Mesenchymal stem cell (in vitro differentiated cells and primary cell): ENCODE data around the gene TALDO1.

Experiments used
- DNase-seq: peaks from one replicate; pipeline ENCODE4 v3.0.0-alpha.2; 2013
- H2AFZ ChIP-seq: one replicate; pipeline ENCODE4 v1.6.1; 2013; ENCODE audit warnings: low read depth, mild to moderate bottlenecking, control low read depth, inconsistent platforms, low read length, moderate library complexity
- H2AK5ac ChIP-seq: 2 replicates; pipeline ENCODE4 v1.6.1; 2013; ENCODE audit warnings: low read length, moderate library complexity, mild to moderate bottlenecking, inconsistent platforms; ENCODE audit not compliant: severe bottlenecking
- H2BK120ac ChIP-seq: one replicate; pipeline ENCODE4 v1.6.1; 2013; ENCODE audit warnings: low read depth, mild to moderate bottlenecking, inconsistent platforms, low read length, moderate library complexity
- H2BK12ac ChIP-seq, 2 experiments: one replicate each; pipeline ENCODE4 v1.6.1; 2013; ENCODE audit warnings: inconsistent platforms in 2 of 2, low read length in 2 of 2, mild to moderate bottlenecking in 2 of 2, moderate library complexity in 2 of 2, control low read depth in 1 of 2
- H2BK15ac ChIP-seq: one replicate; pipeline ENCODE4 v1.6.1; 2013; ENCODE audit warnings: mild to moderate bottlenecking, low read depth, inconsistent platforms; ENCODE audit not compliant: poor library complexity, severe bottlenecking
- H2BK5ac ChIP-seq: 2 replicates; pipeline ENCODE4 v1.6.1; 2013; ENCODE audit warnings: low read depth, mild to moderate bottlenecking, low read length, control low read depth, inconsistent platforms; ENCODE audit not compliant: poor library complexity, severe bottlenecking
- H3K14ac ChIP-seq, 2 experiments: one replicate each; pipeline ENCODE4 v1.6.1; 2013; ENCODE audit warnings: inconsistent platforms in 2 of 2, low read length in 2 of 2, control low read depth in 1 of 2, mild to moderate bottlenecking in 1 of 2, moderate library complexity in 1 of 2
- H3K18ac ChIP-seq, 2 experiments: one replicate each; pipeline ENCODE4 v1.6.1; 2013; ENCODE audit warnings: inconsistent platforms in 2 of 2, low read length in 2 of 2, control low read depth in 1 of 2, low read depth in 1 of 2, mild to moderate bottlenecking in 1 of 2
- H3K23ac ChIP-seq, 2 experiments: one replicate each; pipeline ENCODE4 v1.6.1; 2013; ENCODE audit warnings: inconsistent platforms in 2 of 2, low read length in 2 of 2, mild to moderate bottlenecking in 2 of 2, moderate library complexity in 2 of 2, control low read depth in 1 of 2
- H3K27ac ChIP-seq: 2 replicates; pipeline ENCODE4 v1.5.1; 2013; ENCODE audit warnings: mild to moderate bottlenecking, moderate library complexity, low read length, control low read depth, inconsistent platforms; ENCODE audit not compliant: poor library complexity, severe bottlenecking
- H3K27me3 ChIP-seq, 2 experiments: 2 replicates each; pipeline versions ENCODE4 v1.6.1 to v1.7.0; 2013; ENCODE audit warnings: low read length in 2 of 2, mild to moderate bottlenecking in 2 of 2, moderate library complexity in 2 of 2, control low read depth in 1 of 2, inconsistent platforms in 1 of 2; ENCODE audit not compliant: control insufficient read depth in 1 of 2, insufficient read depth in 1 of 2
- H3K36me3 ChIP-seq, 2 experiments: 2 replicates each; pipeline versions ENCODE4 v1.6.1 to v1.7.0; 2013; ENCODE audit warnings: low read length in 2 of 2, control low read depth in 1 of 2, inconsistent platforms in 1 of 2, low read depth in 1 of 2, mild to moderate bottlenecking in 1 of 2; ENCODE audit not compliant: insufficient read depth in 2 of 2, control insufficient read depth in 1 of 2
- H3K4ac ChIP-seq, 2 experiments: one replicate each; pipeline ENCODE4 v1.6.1; 2013; ENCODE audit warnings: inconsistent platforms in 2 of 2, low read length in 2 of 2, mild to moderate bottlenecking in 2 of 2, moderate library complexity in 2 of 2, control low read depth in 1 of 2, low read depth in 1 of 2
- H3K4me1 ChIP-seq: 2 replicates; pipeline ENCODE4 v1.6.1; 2013; ENCODE audit warnings: low read depth, low read length, control low read depth; ENCODE audit not compliant: control insufficient read depth, insufficient read depth
- H3K4me2 ChIP-seq: 2 replicates; pipeline ENCODE4 v1.6.1; 2013; ENCODE audit warnings: low read length, mild to moderate bottlenecking, inconsistent platforms; ENCODE audit not compliant: poor library complexity, severe bottlenecking
- H3K4me3 ChIP-seq, 2 experiments: 2 replicates each; pipeline versions ENCODE4 v1.5.1 to v1.7.0; 2013; ENCODE audit warnings: low read length in 2 of 2, mild to moderate bottlenecking in 2 of 2, control low read depth in 1 of 2, low read depth in 1 of 2; ENCODE audit not compliant: insufficient read depth in 1 of 2
- H3K79me1 ChIP-seq: replicated peaks from 2 replicates; pipeline ENCODE4 v1.6.1; 2013; ENCODE audit warnings: mild to moderate bottlenecking, control low read depth, low read length, inconsistent platforms; ENCODE audit not compliant: poor library complexity, severe bottlenecking
- H3K9ac ChIP-seq: 2 replicates; pipeline ENCODE4 v1.7.0; 2013; ENCODE audit warnings: mild to moderate bottlenecking, low read length, moderate library complexity
- H3K9me3 ChIP-seq: 2 replicates; pipeline ENCODE4 v1.7.0; 2013; ENCODE audit warnings: mild to moderate bottlenecking, low read length; ENCODE audit not compliant: control insufficient read depth
- H4K8ac ChIP-seq: one replicate; pipeline ENCODE4 v1.6.1; 2013; ENCODE audit warnings: inconsistent platforms, mild to moderate bottlenecking, low read length, moderate library complexity
- H4K91ac ChIP-seq: one replicate; pipeline ENCODE4 v1.6.1; 2013; ENCODE audit warnings: mild to moderate bottlenecking, low read length, inconsistent platforms
- WGBS: methylation state at CpG from one replicate; pipeline ENCODE4 v1.1.7; 2013; ENCODE audit warnings: mixed read lengths; 5-methylcytosine and 5-hydroxymethylcytosine counted together

The TALDO1 gene

DNA sequence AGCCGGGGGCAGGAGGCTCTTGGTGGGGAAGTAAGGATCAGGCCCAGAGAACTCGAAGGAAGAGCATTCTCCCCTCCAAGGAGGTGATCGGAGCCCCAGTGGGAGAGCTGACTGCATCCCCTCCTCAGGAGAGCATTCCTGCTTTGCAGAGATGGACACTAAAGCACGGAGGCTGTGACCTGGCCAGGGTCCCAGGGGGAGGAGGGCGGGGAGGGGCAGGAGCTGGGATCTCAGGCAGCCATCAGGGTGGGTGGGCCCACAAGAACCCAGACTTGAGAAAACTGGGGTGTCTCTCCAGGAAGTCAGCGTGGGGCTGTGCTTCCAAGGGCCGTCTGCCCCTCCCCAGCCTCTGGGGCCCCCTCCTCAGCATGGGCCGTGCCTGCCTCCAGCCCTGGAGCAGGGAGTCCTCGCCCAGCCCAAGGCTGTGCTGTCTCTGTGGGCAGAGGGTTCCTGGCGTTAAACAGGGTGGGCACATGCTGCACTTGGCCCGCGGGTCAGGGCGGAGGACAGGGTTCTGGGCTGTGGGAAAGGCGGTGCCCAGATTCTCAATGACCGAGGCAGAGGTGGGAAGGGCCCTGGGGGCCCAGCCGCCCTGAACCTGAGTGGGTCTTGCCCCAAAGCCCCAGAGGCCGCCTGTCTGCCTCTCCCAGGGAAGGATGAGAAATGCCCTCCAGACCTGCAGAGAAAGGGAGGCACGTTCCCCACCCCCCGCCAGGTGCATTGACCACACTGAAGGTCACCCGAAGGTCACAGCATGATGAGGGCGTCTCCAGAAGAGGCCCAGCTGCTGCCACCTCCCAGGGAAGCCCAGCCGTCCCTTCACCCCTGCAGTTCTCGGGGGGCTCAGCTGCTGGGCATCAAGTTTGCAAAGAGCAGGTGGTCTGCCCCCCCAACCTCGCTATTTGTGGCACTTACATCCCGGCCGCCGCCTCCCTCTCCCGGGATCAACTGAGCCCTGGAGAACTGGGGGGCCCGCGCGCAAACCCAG lies 42.0 kb downstream of the TALDO1 start:
- Histone ChIP-seq H3K9me3 (no peaks in the 10 kb centered on the region), H3K4me3 (peak overlapping the region in 1 of 2 experiments; percentile 72), H3K27me3 (peaks cover 4 to 14% of the 10 kb centered on the region in 2 experiments), H4K91ac (no peak overlapping the region), H2AK5ac (no peak overlapping the region), H2BK12ac (no peak overlapping the region), H3K4me1 (peaks cover 16% of the 10 kb centered on the region), H3K4me2 (no peak overlapping the region), H3K9ac (no peak overlapping the region), H4K8ac (no peak overlapping the region), H3K23ac (no peak overlapping the region), H2BK15ac (no peak overlapping the region), H3K79me1 (peaks cover 3% of the 10 kb centered on the region), H3K27ac (no peak overlapping the region), H3K14ac (no peak overlapping the region), H2AFZ (no peak overlapping the region), H3K36me3 (peaks cover 17 to 36% of the 10 kb centered on the region in 2 experiments), H3K18ac (no peak overlapping the region), H2BK120ac (no peak overlapping the region), H3K4ac (peak overlapping the region in 1 of 2 experiments; percentile 30), H2BK5ac (no peak overlapping the region)
- 65% methylated on average over 31 of the region's 31 CpGs for WGBS
- DNase-seq = no peak

- H2BK5ac ChIP-seq = no peak within 1 kb of the TSS
- H2AFZ ChIP-seq = no peak within 1 kb of the TSS
- H3K23ac ChIP-seq = no peak within 1 kb of the TSS
- peaks cover 4 to 14% of the 10 kb centered on the region in 2 experiments for H3K27me3 ChIP-seq
- H2BK12ac ChIP-seq = no peak within 1 kb of the TSS
- H4K8ac ChIP-seq = peak within 1 kb of the TSS; percentile 19
- H3K4ac ChIP-seq = peak within 1 kb of the TSS; percentile 30
- H3K14ac ChIP-seq = no peak within 1 kb of the TSS
- no peak within 1 kb of the TSS for H4K91ac ChIP-seq
- no peak within 1 kb of the TSS for H3K27ac ChIP-seq
- H3K36me3 ChIP-seq = peaks cover 19 to 43% of the 10 kb centered on the region in 2 experiments
- H2AK5ac ChIP-seq = no peak within 1 kb of the TSS
- WGBS = 19% methylated on average over 32 of the region's 44 CpGs
- DNase-seq = peak; percentile 24
- peak within 1 kb of the TSS; percentile 29 for H3K9ac ChIP-seq
- H3K79me1 ChIP-seq = peaks cover 3% of the 10 kb centered on the region
- no peak within 1 kb of the TSS for H3K4me2 ChIP-seq
- no peak within 1 kb of the TSS for H2BK120ac ChIP-seq
- no peak within 1 kb of the TSS for H2BK15ac ChIP-seq
- peak within 1 kb of the TSS in 1 of 2 experiments; percentile 72 for H3K4me3 ChIP-seq
- H3K9me3 ChIP-seq = no peaks in the 10 kb centered on the region
- no peak within 1 kb of the TSS for H3K18ac ChIP-seq
- peaks cover 22% of the 10 kb centered on the region for H3K4me1 ChIP-seq
These were observed 42.7 kb downstream of the TALDO1 start, which contains the start of gene CEND1 for GRCh38 chr11:789943-790342. Gene CEND1 (minus strand): TSS chr11:790090. CDS start chr11:788576, 1,514 bp downstream.

DNA sequence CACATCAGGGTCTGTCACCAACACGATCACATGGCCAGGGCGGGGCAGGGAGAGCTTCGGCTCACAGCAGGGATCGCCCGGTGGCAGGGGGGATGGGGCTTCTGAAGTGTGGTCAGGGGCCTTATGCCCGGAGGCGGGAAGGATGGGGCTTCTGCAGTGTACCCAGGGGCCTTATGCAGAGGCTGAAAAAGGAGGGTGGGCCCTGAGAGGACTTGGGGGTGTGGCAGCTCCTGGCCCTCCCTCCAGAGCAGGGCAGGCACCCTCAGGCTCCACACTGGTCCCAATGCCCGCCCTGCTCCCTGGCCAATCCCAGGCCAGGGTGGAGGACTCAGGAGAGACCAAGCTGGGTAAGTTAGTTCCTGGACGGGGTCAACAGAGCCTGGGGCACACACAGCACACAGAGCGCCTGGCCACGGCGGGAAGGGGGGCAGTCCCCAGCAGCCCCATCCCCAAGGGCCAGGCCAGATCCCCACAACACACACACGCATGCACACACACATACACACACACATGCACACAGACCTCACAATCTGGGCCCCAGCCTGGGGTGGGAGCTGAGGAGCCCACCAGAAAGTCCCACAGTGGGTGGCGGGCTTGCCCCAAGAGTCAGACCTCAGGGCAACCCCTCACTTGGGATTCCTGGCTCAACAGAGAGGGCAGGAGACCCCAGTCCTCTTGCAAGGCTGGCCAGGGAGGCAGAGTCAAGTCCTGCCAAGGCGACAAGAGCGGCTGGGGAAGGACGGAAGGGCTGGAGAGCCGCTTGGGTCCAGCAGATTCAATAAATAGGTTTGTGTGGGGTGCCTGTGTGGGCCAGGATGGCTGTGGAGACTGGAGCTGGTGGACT lies 43.7 kb downstream of the TALDO1 start:
- no peak overlapping the region for H2BK120ac ChIP-seq
- no peaks in the 10 kb centered on the region for H3K9me3 ChIP-seq
- no peak overlapping the region for H3K4me3 ChIP-seq
- H3K36me3 ChIP-seq = peaks cover 19 to 43% of the 10 kb centered on the region in 2 experiments
- H3K9ac ChIP-seq = peak overlapping the region; percentile 29
- H3K14ac ChIP-seq = no peak overlapping the region
- no peak overlapping the region for H2BK5ac ChIP-seq
- H2BK12ac ChIP-seq = no peak overlapping the region
- no peak overlapping the region for H3K4me2 ChIP-seq
- no peak overlapping the region for H3K27ac ChIP-seq
- no peak overlapping the region for H3K18ac ChIP-seq
- no peak overlapping the region for H2AFZ ChIP-seq
- no peak overlapping the region for H4K91ac ChIP-seq
- no peak overlapping the region for H2AK5ac ChIP-seq
- H2BK15ac ChIP-seq = peak overlapping the region; percentile 33
- peaks cover 4 to 14% of the 10 kb centered on the region in 2 experiments for H3K27me3 ChIP-seq
- peak overlapping the region; percentile 13 to 30 for H3K4ac ChIP-seq
- no peak overlapping the region for H3K23ac ChIP-seq
- H3K79me1 ChIP-seq = peaks cover 3% of the 10 kb centered on the region
- WGBS = 73% methylated on average over 18 of the region's 18 CpGs
- H3K4me1 ChIP-seq = peaks cover 32% of the 10 kb centered on the region
- peak overlapping the region; percentile 29 for H4K8ac ChIP-seq
- DNase-seq = peak; percentile 30
